ENCODE measurements around the gene GMDS.
"Not testable (repeated sequence)": the region's sequence is repeated elsewhere in the genome, so short reads cannot be mapped to it uniquely, and the experiment has no call there.

GMDS gene

DNA sequence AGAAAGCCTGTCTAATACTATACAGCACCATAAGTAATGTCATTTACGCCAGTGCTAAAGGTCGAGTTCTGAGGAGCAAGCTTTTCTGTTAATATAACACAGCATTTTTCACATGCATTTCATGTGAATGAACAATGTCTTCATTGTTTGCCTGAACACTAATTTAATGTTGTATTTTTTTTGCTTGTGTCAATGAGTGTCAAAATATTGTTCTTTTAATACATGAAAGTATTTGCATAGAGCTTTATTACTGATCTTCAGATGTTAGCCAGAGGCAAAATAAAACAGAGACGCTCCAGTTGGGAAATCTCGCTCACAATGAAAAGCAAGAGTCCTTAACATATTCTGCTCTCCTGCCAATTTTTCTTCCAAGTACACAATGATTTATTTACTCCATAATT is 483.9 kb downstream of the GMDS start:
- no peak for DNase-seq

- DNase-seq, result no peak
Measured at GRCh38 chr6:1760876-1761275, 484.5 kb downstream of the GMDS start.

DNA sequence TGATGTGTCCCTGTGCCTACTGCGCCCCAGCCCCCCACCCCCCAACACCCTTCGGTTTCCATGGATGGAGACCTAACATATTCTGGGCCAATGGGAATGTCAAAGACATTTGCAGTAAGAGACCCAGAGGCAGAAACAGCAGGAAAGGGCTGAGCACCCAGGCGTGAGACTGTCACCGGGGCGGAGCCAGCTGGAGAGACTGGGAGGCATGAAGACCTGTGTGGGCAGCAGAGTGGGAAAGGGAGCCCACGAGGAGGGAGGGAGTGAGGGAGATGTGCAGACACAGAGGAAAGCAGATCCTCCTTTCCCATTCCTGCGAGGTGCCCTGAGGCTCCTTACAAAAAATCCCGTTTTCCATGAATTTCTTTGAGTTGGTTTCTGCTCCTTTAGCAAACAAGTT is 485.5 kb downstream of the GMDS start:
- DNase-seq, result no peak

GRCh38 chr6:1758076-1758679 is 487.2 kb downstream of the GMDS start:
- DNase-seq, result no peak

DNA sequence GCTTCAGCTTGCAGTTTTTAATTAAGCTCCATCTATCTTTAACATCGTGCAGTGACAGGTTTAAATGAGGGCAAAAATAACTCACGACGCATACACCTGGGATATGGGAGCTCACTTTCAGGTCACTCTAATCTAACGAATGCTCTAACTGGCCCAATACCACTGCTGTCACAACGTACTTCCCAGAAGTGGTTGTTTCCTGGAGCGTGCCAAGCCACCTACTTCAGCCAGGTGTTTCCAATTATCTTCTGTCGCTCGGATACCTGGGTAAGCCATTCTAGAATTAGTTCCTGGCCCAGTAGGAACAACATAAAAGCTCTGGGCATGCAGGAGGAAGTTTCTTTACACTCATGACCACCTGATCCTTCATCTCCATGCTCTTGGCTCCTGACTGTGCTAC is 488.3 kb downstream of the GMDS start:
- no peak for DNase-seq

DNA sequence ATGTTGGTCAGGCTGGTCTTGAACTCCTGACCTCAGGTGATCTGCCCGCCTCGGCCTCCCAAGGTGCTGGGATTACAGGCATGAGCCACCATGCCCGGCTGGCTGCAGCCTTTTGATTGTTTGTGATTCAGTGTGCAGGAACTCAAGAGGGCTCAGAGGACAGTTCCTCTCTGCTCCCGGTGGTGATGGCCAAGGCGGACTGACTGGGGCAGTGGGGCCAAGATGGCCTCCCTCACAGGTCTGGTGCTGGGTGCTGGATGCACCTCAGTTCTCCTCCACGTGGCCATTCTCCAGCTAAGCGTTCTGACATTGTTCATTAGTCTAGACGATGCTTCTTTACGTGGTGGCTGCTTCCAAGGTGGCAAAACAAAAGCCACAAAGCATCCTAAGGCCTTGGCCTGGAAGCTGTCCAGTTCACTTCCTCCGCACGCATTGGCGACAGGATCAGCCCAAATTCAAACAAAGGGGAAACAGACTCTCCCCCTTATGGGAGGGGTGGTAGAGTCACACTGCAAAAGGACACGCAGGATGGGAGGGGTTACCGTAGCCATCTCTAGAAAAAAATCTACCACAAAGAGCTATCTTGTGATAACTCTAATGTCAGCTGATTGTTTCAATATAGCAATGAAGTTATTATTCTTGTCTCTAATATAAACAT is 488.8 kb downstream of the GMDS start:
- DNase-seq, result no peak

DNA sequence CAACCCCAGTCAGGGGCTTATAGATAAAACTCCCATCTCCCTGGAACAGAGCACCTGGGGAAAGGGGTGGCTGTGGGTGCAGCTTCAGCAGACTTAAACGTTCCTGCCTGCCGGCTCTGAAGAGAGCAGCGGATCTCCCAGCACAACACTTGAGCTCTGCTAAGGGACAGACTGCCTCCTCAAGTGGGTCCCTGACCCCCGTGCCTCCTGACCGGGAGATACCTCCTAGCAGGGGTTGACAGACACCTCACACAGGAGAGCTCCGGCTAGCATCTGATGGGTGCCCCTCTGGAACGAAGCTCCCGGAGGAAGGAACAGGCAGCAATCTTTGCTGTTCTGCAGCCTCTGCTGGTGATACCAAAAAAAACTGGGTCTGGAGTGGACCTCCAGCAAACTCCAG is 494.3 kb downstream of the GMDS start:
- DNase-seq, result not testable (repeated sequence)

DNA sequence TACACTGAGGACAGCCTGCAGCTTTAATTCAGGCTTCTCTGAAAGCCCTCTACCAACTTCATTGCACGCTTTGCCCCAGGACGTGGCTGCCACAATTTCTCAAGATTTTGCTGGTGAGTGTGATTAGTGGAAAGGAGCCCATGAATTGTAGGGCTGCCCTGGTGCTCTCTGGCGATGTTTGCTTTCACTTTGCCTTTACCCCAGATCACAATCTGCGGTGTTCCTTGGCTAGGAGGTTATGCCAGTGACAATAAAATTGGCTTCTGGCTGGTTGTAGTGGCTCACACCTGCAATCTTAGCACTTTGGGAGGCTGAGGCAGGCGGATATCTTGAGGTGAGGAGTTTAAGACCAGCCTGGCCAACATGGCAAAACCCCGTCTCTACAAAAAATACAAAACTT is 496.4 kb downstream of the GMDS start:
- DNase-seq, result no peak

DNA sequence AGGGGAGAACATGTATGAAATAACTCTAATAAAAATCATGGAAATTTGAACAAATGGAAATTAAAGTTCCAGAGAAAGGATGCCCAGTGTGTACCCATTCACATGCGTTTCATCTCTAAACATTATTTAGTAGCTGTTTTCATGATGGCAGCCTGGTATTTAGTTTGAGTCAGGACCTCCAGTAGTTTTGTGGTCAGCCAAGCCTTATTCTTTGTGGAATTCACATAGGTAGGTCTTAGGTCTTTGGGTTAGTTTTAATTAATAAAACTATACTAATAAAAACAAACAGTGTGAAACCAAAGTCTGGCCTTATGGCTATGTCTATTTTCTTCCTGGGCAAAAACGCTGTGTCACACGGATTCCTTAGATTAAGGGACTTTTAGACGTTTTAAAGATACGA is 497.9 kb downstream of the GMDS start:
- DNase-seq, result no peak

DNA sequence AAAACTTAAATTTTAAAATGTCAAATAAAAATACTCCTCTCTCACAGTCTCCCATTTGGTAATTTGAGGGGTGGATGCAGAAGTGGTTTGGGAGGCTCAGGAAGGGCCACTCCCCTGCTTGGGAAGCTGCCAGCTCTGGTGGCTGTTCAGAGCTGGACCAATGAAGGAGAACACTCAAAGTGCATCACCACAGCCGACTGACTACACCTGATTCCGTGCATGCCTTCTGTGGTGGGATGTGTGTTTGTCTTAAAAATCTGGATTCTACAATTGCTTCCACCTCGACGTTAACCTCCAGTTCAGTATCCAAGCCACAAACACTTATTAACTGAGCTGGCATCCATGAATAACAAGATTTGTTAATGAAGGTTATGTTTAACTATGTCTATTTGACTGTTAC is 498.4 kb downstream of the GMDS start:
- DNase-seq, result no peak

- DNase-seq, result no peak
Measured at GRCh38 chr6:1745814-1746213, 499.6 kb downstream of the GMDS start.

DNA sequence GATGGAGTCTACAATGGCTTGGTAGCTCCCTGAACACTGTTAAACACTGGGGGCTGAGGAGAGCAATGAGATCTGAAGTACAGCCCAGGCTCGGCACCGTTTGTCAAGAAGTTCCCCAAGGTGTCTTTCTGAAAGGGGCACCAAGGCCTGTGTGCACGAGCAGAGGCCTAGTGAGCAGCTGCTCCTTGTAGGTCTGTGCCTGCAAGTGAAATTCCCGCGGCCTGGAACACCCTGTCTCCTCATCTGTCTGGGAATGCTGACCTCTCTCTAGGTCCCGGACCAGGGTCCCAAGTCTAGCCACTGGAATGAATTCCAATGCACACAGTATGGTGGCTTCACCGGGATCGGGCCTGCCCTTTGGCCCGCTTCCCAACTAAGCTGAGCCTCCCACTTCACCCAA is 500.9 kb downstream of the GMDS start:
- no peak for DNase-seq

GRCh38 chr6:1739680-1740079 is 505.7 kb downstream of the GMDS start:
- no peak for DNase-seq

DNA sequence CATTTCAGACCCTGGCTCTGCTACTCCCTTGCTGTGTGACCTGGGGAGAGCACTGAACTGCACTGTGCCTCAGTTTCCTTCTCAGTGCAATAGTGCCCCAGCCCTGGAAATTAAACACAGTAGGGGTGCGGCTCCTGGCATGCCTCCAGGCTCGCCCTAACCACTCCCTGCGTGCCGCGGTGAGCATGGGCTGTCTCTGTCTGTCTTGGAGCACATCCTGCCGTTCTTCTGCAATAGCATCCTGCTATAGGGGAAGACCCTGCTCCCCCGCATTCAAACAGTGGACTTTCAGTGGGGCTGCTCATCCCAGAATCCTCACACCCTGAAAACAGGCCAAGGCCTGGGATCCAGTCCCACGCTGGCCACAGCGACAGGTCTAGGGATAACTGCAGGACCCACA is 506.2 kb downstream of the GMDS start:
- DNase-seq, result no peak

DNA sequence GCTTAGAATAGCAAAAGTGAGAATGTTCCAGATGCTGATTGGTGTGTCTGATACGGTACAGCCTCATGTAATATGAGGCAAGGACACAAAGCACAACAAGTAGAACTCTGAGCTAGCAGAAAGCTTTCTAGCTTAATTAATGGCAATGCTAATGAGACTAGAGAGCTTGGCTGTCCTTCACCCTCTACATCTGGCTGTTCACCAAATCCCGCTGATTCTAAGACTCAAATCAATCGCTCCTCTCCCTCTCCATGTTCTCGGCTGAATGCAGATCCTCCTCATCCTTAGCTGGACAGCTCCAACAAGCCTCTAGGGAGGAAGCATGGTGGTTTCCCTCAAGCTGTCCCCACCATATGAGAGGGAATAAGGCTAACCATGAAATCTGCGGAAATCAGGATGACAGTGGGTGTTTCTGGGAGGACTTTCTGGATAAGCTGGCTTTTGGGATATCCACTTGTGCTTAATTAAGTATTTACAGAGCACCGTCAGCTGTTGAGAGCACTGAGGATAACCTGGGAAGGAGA is 506.8 kb downstream of the GMDS start:
- peak in 1 of 2 experiments; percentile 26 for DNase-seq

DNA sequence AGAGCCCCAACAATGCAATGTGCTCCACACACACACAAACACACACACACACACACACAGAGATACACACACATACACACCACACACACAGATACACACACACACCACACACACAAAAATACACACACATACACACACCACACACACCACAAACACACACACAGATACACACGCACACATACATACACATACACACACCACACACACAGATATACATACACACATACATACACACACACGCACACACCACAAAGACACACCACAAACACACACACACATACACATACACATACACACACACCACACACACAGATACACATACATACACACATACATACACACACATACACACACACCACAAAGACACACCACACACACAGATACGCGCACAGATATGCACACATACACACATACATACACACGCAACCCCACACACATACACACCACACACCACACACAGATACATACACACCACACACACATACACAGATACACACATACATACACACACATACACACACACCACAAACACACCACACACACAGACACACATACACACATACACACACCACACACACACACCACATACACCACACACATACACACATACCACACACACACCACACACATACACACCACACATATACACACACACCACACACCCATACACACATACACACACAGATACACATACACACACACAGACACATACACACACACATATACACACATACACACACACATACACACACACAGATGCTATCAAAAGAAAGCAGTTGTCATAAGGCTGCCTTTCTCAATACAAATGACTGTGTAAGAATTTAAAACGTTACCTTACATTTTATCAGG is 507.7 kb downstream of the GMDS start:
- no peak for DNase-seq

GRCh38 chr6:1736346-1737105 is 508.9 kb downstream of the GMDS start:
- no peak for DNase-seq

GRCh38 chr6:1735239-1735803 is 510.1 kb downstream of the GMDS start:
- DNase-seq, result no peak

DNA sequence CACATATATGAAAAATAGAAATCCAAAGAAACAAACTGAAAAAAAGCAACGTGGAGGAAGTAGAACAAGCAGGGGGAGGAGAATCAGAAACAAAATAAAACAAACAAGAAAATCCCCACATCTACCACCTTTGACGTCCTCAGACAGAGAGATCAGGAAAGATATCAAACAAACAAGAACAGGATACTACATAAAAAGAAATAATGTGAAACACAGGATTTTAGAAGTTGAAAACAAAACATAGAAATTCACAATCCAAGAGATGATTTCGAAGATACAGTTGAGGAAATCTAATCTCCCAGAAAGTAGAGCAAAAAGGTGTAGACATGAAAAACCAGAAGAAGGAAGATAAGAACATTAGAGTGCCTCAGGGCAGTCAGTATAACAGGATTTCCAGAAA is 514.5 kb downstream of the GMDS start:
- no peak for DNase-seq

DNA sequence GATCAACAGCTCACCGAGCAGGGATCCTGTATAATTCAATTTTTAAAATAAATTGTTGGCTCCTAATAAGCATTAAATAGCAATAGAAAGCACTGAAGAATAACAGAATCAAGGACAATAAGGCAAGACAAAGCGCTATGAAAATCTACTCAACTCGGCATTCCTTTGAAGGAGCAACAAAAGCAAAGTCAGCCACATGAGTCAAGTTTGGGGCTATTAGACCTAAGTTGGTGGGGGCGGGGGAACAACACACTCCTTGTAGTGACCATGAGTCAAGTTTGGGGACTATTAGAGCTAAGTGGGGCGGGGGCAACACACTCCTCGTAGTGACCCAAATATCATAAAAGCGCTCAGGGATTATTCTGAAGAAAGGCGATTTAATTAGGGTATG is 515.7 kb downstream of the GMDS start:
- DNase-seq, result no peak

DNA sequence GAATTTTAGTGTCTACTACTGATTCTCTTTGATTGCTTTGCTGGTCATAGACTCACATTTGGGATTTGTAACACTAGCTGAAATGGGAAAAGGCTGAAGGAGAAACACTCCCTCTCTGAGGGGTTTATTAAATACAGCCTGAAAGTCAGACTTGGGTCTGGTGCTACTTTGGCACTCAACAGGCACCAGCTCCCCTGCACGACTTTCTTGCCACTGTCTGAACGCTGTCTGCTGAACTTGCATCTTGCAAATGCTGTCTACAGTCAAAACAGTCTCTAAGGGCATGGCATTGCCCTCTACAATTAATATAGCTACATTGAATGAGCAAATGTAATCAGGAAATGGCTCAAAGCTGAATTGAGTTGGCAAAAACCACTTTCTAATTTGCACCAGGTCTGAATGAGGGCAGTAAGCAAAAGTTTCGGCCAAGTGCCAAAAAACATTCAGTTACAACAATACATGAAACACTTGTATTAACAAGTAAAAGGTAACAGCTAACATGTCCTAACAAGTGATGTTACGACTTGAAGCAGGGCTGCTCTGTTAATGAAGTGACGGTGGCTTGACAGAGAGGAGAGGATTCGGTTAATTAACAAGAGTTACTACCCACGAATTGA is 516.2 kb downstream of the GMDS start:
- no peak for DNase-seq

DNA sequence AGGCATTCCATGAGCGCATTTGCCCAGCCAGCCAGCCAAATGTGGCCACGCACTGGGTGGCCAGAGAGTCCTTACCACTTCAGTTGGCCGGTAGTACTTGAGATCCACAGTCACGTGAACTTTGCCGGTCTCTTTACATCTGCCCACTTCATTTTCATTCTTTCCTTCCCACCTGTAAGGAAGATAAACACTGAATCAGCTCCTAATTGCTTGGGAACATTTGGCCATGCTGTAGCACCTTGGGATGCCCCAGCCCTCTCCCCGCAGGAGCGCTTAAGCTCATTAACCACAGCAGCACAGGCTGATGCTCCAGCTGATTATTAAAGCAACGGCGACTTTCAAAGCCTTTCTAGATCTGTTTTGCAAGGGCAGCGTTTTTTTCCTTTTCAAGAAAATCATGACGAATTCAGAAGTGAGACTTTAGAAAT is 519.0 kb downstream of the GMDS start:
- no peak for DNase-seq

All from NCI-H446 (cell line).